AG04450 (cell line): ENCODE results near the gene BRAF. TPM values are rescaled to one million over a fixed set of nuclear protein-coding genes. Genes with fewer than 3 reads are reported as not detected.

Experiments used
- CTCF ChIA-PET: fragments of 300-600, 350-600 bp; formaldehyde crosslinking; extraction: SDS; loops from one replicate; lab custom pipeline; 2022; ENCODE audit warnings: antibody characterized with exemption, inconsistent platforms; lab: Charles Lee
- POLR2A ChIA-PET: fragments of 350-600 bp; formaldehyde crosslinking; extraction: SDS; loops from one replicate; lab custom pipeline; 2021; ENCODE audit warnings: antibody characterized with exemption, inconsistent platforms; lab: Yijun Ruan, JAX
- DNase-seq: peaks from one replicate; pipeline ENCODE4 v3.0.0-alpha.2; 2011; ENCODE audit warnings: low read depth, low spot score
- H3K27ac ChIP-seq: one replicate; pipeline ENCODE4 v1.5.1; 2012; ENCODE audit warnings: low read depth, low read length, control low read depth
- H3K27me3 ChIP-seq: one replicate; pipeline ENCODE4 v1.6.0; 2012; ENCODE audit warnings: low read length; ENCODE audit not compliant: control insufficient read depth, insufficient read depth
- H3K4me3 ChIP-seq: 2 replicates; pipeline ENCODE4 v1.5.1; 2011; ENCODE audit warnings: mild to moderate bottlenecking, low read depth, low read length, control low read depth
- H3K9me3 ChIP-seq: 2 replicates; pipeline ENCODE4 v1.5.1; 2012; ENCODE audit warnings: low read length; ENCODE audit not compliant: control insufficient read depth, insufficient read depth
- CTCF ChIP-seq: IDR thresholded peaks from 2 replicates; pipeline ENCODE4 v1.5.1; 2011; ENCODE audit warnings: low read depth, low read length, control low read depth, inconsistent platforms
- polyA plus RNA-seq: library from polyadenylated mRNA; depleted of rRNA; stranded (reverse); fragments of >200 nt; gene quantifications from 2 replicates; pipeline ENCODE4 v1.2.3, GENCODE V29; 2011

The BRAF gene
- polyA plus RNA-seq, 1 experiment = 19.3 TPM

GRCh38 chr7:140889645-140890044 lies 35.1 kb downstream of the BRAF start:
- ChIA-PET CTCF (interaction anchor here (1.0 to 1.1 kb wide), 3 partner anchors 18 to 78 kb away, joined by 3 to 7 read pairs (median 4); no protein-coding TSS in a partner anchor), POLR2A (no interaction called here)
- no peak for DNase-seq
- H3K4me3 ChIP-seq = no peak overlapping the region
- TF ChIP-seq CTCF = no peak
- no peaks in the 10 kb centered on the region for H3K9me3 ChIP-seq
- H3K27ac ChIP-seq = no peak overlapping the region
- no peaks in the 10 kb centered on the region for H3K27me3 ChIP-seq

GRCh38 chr7:140889150-140889549 lies 35.6 kb downstream of the BRAF start:
- no peak for TF ChIP-seq CTCF
- Histone ChIP-seq H3K27me3 (no peaks in the 10 kb centered on the region), H3K4me3 (no peak overlapping the region), H3K27ac (no peak overlapping the region), H3K9me3 (no peaks in the 10 kb centered on the region)
- ChIA-PET CTCF (interaction anchor here (0.6 to 1.1 kb wide), 3 partner anchors 10 to 34 kb away, joined by 3 to 7 read pairs (median 5); no protein-coding TSS in a partner anchor), POLR2A (no interaction called here)
- DNase-seq = no peak

- ChIA-PET CTCF (interaction anchor here (0.7 kb wide), 1 partner anchor 12 kb away, joined by 5 read pairs; no protein-coding TSS in a partner anchor), POLR2A (no interaction called here)
- Histone ChIP-seq H3K27me3 (no peaks in the 10 kb centered on the region), H3K9me3 (no peaks in the 10 kb centered on the region), H3K27ac (no peak overlapping the region), H3K4me3 (no peak overlapping the region)
- TF ChIP-seq CTCF = no peak
- no peak for DNase-seq
Measured at GRCh38 chr7:140888087-140888486, 36.6 kb downstream of the BRAF start.

GRCh38 chr7:140885735-140886334 lies 38.9 kb downstream of the BRAF start:
- ChIA-PET POLR2A (no interaction called here), CTCF (no interaction called here)
- DNase-seq = no peak

More at GRCh38 chr7:140885735-140886334, 38.9 kb downstream of the BRAF start:
- TF ChIP-seq CTCF = no peak
- Histone ChIP-seq H3K27me3 (no peaks in the 10 kb centered on the region), H3K9me3 (no peaks in the 10 kb centered on the region), H3K27ac (no peak overlapping the region), H3K4me3 (no peak overlapping the region)
